ENCODE results near the gene GNAZ.
"Not testable (repeated sequence)": the region's sequence is repeated elsewhere in the genome, so short reads cannot be mapped to it uniquely, and the experiment has no call there.

Gene GNAZ

DNA sequence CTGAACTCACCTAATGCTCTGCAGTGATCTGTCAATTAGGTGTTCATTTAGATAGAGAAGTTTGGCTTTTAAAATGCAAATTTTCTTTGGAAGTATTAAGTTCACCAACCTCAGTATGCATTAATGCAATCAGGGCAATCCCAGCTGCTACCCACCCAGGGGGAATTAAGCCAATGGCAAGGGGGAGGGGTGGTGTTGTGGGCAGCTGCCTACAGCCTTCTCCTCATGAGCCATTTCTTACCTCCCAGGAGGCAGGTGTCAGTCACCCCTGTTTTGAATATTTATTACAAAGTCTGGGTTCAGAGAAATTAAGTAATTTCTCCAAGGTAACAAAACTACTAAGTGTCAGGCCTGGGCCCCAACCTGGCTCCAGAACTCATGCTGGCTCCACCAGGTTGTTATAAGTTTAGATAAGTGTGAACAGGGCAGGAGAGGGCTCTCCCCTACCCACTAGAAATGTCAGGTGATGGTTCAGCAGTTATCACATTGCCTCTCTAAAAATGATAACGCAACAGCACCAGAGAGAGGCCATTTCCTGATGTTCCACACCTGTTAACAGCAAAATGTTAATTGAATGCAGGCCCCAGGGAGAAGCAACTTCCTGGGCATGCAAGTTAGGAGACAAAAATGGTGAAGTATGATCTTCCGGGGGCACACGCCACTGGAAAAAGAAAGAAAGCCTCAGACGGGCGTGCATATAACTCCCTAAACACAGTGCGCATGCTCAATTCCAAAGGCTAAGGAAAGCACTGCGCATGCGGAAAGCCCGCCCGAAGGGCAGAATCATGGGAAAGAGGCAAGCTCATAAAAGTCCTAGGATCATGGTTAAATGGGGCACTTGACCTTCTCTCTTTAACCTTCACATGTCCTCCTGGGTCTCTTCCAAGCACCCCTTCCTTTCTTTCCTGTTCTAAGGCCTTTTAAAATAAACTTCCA lies 35.4 kb upstream of the GNAZ start:
- no peak for ATAC-seq (replicated peaks; ENCODE audit: extremely low read depth, poor library complexity, severe bottlenecking)
- Mint-ChIP-seq H3K27ac (ENCODE audit: low read depth) (no peak overlapping the region), H3K4me1 (no peaks in the 10 kb centered on the region), H3K36me3 (ENCODE audit: insufficient read depth) (no peaks in the 10 kb centered on the region), H3K9me3 (no peaks in the 10 kb centered on the region), H3K27me3 (peaks cover 32% of the 10 kb centered on the region), H3K4me3 (no peak overlapping the region)
- DNase-seq (ENCODE audit: low spot score in 2 of 2): no peak

DNA sequence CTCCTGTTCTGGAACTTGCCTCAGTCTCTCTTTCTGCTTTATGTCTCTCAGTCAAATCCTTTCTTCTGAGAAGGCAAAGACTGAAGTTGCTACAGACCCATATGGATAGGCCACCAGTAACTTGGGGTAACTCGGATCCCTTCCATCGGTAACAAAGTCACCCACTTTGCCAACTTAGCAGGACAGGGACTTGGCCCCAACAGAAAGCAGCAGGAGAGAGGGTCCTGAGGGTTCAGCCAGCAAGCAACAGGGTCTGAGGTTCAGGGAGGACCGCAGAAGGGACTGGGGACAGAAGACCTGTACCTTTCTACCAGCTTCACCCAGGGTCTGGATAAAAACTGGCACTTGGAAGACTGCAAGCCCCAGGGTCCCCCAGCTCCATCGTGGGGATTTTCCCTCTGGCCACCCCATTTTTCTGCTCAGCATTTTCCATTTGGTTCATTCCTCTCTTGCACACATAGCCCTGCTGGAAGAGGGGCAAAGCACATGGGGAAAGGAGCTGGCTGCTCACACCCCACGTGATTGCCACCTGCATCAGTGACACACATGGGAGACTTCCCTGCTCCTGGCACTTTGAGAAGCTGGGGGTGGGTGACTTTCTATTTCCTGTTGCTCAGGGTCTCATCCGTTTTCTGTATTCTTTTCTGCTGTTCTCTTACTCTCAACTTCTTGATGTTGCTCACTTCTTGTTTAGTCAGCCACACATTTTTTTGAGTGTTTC lies 34.6 kb upstream of the GNAZ start:
- H3K9me3 Mint-ChIP-seq: no peaks in the 10 kb centered on the region
- no peak overlapping the region for H3K27ac Mint-ChIP-seq (ENCODE audit: low read depth)
- ATAC-seq (replicated peaks; ENCODE audit: extremely low read depth, poor library complexity, severe bottlenecking) (no peak), DNase-seq (ENCODE audit: low spot score in 2 of 2) (no peak)
- no peaks in the 10 kb centered on the region for H3K36me3 Mint-ChIP-seq (ENCODE audit: insufficient read depth)
- no peaks in the 10 kb centered on the region for H3K4me1 Mint-ChIP-seq
- H3K27me3 Mint-ChIP-seq: peaks cover 32% of the 10 kb centered on the region
- no peak overlapping the region for H3K4me3 Mint-ChIP-seq

DNA sequence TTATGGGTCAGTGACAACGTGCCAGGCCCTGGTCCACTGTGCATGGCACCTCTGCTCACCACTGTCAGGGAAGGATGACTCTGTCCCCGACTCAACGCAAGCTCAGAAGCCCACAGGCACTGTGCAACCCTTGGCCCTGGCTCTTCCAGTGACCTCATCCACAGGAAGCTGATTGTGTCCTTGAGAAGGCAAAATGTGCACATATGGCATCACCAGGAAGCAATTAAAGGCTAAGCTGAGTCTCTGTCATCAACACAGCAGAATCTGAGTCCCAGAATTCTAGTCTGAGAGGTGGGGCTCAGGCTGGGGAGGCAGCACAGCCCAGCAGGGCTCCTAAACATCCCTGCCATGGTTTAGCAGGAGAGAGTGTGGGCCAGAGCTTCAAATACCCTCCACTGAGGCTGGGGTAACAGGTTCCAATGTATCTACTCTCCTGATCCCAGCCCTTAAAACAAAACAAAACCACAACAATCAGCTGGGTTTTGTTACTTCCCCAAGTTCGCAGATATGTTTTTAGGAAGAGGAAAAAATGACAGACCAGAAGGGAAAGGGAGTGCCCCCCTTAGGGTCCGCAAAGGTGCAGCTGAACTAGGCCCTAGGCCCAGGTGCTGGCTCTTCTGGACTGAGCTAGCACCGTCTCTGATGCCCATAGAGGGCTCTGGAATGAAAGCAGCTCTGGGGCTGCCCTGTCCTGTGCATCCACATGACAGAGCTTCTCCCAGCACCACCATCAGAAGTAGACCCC lies 33.5 kb upstream of the GNAZ start:
- ATAC-seq (replicated peaks; ENCODE audit: extremely low read depth, poor library complexity, severe bottlenecking) (no peak), DNase-seq (ENCODE audit: low spot score in 2 of 2) (no peak)
- Mint-ChIP-seq H3K27me3 (peaks cover 32% of the 10 kb centered on the region), H3K9me3 (no peaks in the 10 kb centered on the region), H3K4me3 (no peak overlapping the region), H3K36me3 (ENCODE audit: insufficient read depth) (no peaks in the 10 kb centered on the region), H3K27ac (ENCODE audit: low read depth) (no peak overlapping the region), H3K4me1 (no peaks in the 10 kb centered on the region)

DNA sequence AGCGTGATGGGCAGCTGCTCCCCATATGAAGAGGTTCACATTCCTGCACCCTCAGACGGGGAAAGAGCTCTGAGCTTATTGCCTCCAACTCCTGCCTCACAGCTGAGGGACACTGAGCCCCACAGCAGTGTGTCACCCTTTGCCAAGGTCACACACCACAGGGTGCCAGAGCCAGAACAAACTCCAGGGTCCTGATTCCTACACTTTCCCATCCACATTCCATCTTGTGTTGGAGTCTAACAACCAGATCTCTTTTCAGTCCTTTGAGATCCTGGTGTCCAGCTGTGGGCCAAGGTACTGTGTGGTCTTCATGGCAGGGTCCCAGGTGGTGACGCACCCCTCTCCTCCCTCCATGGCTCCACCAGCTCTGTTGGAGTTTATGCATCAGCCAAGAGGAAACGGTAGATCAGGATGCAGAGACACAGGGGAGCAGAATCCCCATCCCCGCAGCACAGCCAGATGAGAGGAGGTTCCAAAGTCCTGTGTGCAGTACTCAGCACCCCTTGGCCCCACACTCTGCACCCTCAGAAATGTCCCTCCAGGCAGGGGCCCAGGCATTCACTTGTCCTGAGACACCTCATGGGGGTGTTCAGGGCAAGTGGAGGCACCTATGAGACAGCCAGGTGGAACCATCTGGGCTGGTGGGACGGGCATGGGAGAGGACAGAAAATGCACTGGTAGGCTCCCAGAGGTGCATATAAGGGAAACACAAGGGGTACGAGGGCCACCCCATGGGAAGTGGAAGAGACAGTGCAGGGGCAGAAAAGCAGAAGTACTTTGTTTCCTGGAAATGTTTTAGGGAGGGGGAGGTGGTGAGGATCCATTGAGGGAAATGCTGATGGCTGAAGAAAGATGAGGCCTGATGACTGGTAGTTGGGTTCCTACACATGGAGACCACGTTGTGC lies 32.6 kb upstream of the GNAZ start:
- Mint-ChIP-seq H3K27me3 (peaks cover 31% of the 10 kb centered on the region), H3K4me1 (no peaks in the 10 kb centered on the region), H3K27ac (ENCODE audit: low read depth) (no peak overlapping the region), H3K9me3 (no peaks in the 10 kb centered on the region), H3K4me3 (no peak overlapping the region), H3K36me3 (ENCODE audit: insufficient read depth) (no peaks in the 10 kb centered on the region)
- DNase-seq (ENCODE audit: low spot score in 2 of 2) (no peak), ATAC-seq (replicated peaks; ENCODE audit: extremely low read depth, poor library complexity, severe bottlenecking) (no peak)

DNA sequence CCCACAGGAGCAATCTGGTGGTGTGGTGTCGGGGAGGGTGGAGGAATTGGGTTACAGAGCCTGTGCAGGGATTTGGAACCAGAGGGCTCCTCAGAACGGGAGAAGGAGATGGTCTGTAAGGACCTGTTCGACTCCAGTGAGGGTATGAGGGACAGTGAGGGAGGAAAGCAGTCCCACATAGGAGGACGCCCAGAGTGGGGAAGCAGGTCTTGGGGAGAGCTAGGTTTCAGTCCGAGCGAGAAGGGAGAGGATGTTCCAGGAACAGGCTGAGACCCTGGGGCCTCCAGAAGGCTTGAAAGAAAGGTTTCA lies 32.0 kb upstream of the GNAZ start:
- no peak overlapping the region for H3K27ac Mint-ChIP-seq (ENCODE audit: low read depth)
- H3K4me1 Mint-ChIP-seq: no peaks in the 10 kb centered on the region
- ATAC-seq (replicated peaks; ENCODE audit: extremely low read depth, poor library complexity, severe bottlenecking): no peak

DNA sequence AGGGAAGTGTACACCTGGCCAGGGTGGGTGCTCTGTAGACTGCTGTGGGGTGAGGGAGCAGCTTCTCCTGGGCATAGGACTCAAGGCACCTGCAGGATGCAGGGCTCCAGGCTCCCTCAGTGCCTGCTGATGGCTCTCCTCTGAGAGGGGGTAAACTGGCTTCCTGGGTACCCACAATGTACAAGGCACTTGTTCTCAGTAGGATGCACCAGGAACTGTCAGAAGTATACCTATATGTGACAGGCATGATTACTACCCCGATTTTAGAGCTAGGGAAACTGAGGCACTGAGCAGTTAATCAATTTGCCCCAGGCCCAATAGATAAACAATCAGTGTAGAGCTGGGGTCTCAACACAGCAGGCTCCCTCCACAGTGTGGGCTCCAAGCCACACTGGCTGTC lies 31.4 kb upstream of the GNAZ start:
- Mint-ChIP-seq H3K27me3 (peaks cover 19% of the 10 kb centered on the region), H3K4me3 (no peak overlapping the region), H3K9me3 (no peaks in the 10 kb centered on the region), H3K4me1 (no peaks in the 10 kb centered on the region), H3K36me3 (ENCODE audit: insufficient read depth) (no peaks in the 10 kb centered on the region), H3K27ac (ENCODE audit: low read depth) (no peak overlapping the region)
- ATAC-seq (replicated peaks; ENCODE audit: extremely low read depth, poor library complexity, severe bottlenecking) (no peak), DNase-seq (ENCODE audit: low spot score in 2 of 2) (no peak)

More for the DNA sequence above, 32.0 kb upstream of the GNAZ start:
- Mint-ChIP-seq H3K27me3 (peaks cover 25% of the 10 kb centered on the region), H3K4me3 (no peak overlapping the region), H3K9me3 (no peaks in the 10 kb centered on the region), H3K36me3 (ENCODE audit: insufficient read depth) (no peaks in the 10 kb centered on the region)
- no peak for DNase-seq (ENCODE audit: low spot score in 2 of 2)

DNA sequence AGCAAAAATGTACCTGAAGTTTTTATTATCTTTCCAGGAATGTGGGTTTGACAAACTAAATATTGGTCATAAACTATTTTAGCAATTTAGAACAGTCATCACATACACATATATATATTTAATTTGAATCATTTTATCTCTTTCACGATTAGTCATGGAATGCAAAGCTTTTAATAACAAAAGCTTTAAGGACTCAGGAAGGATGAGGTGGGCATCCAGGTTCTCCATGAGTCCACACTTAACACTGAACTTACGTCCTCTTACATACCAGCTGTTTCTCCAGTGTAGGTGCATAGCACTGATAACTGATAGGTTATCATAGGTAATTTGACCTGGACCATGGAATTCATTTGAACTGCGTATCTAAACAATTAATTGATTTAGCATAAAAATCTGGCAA lies 28.1 kb upstream of the GNAZ start:
- Mint-ChIP-seq H3K27ac (ENCODE audit: low read depth) (no peak overlapping the region), H3K4me3 (no peak overlapping the region), H3K27me3 (peaks cover 28% of the 10 kb centered on the region), H3K36me3 (ENCODE audit: insufficient read depth) (no peaks in the 10 kb centered on the region), H3K9me3 (no peaks in the 10 kb centered on the region), H3K4me1 (no peaks in the 10 kb centered on the region)
- ATAC-seq (replicated peaks; ENCODE audit: extremely low read depth, poor library complexity, severe bottlenecking) (no peak), DNase-seq (ENCODE audit: low spot score in 2 of 2) (no peak)

DNA sequence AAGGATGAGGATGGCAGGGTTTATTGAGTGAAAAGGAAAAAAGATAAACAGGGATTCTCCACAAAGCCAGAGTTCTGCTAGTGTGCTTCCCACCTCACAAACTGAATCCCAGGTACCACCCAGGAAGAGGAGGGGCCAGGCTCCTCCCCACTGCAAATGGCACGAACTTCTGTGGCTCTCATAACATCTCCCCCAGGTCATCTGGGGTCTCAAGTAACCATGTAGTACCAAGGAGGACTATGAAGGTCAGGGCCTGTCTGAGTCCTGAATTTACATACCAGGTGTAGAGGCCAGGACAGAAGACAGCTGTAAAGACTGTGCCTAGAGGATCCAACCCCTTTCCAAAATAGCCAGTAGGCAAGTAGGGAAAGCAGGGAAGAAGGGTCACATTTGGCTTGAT lies 25.7 kb upstream of the GNAZ start:
- ATAC-seq (replicated peaks; ENCODE audit: extremely low read depth, poor library complexity, severe bottlenecking) (no peak), DNase-seq (ENCODE audit: low spot score in 2 of 2) (no peak)
- H3K4me1 Mint-ChIP-seq: no peaks in the 10 kb centered on the region
- H3K36me3 Mint-ChIP-seq (ENCODE audit: insufficient read depth): peaks cover 2% of the 10 kb centered on the region
- H3K27me3 Mint-ChIP-seq: peaks cover 34% of the 10 kb centered on the region
- H3K4me3 Mint-ChIP-seq: no peak overlapping the region
- no peak overlapping the region for H3K27ac Mint-ChIP-seq (ENCODE audit: low read depth)
- no peaks in the 10 kb centered on the region for H3K9me3 Mint-ChIP-seq

DNA sequence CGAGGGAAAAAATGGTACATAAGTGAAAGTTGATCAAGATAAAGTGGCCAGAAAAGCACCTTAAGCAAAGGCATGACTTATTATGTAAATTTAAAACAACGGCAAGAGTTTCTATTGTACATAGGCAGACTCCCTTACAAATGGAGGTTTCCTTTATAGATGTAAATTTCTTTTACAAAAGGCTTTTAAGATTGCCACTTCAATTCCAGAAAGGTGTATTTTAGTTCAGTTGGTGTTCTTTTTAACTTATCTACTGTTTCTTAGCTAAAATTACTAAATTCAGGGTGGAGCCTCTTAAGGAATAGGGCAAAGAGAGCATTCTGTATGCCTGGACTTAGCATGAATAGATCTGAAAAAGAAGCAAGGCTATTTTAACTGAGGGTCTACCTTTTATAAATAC lies 24.9 kb upstream of the GNAZ start:
- Mint-ChIP-seq H3K4me3 (no peak overlapping the region), H3K27ac (ENCODE audit: low read depth) (no peak overlapping the region), H3K9me3 (no peaks in the 10 kb centered on the region), H3K36me3 (ENCODE audit: insufficient read depth) (peaks cover 2% of the 10 kb centered on the region), H3K4me1 (no peaks in the 10 kb centered on the region), H3K27me3 (peaks cover 35% of the 10 kb centered on the region)
- DNase-seq (ENCODE audit: low spot score in 2 of 2) (no peak), ATAC-seq (replicated peaks; ENCODE audit: extremely low read depth, poor library complexity, severe bottlenecking) (no peak)

DNA sequence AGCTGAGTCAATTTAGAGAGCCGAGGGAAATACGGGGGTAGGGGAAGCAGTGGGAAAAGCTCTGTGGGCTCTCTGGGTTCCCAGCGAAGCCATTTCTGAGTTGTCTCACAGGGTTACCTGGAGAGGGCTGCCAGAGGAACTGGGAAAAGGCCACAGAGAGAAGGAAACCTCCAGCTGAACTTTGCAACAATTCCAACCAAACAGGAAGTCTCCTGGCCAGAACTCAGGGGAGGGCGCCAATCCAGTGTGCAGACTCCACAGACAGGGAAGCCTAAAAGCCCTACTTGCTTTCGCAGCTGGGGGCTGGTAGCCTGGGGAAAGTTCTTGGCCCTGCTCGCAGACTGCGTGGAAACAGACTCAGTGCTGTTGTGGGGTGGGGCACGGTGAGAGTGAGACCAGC lies 23.1 kb upstream of the GNAZ start:
- H3K27ac Mint-ChIP-seq (ENCODE audit: low read depth): no peak overlapping the region
- H3K27me3 Mint-ChIP-seq: peaks cover 46% of the 10 kb centered on the region

DNA sequence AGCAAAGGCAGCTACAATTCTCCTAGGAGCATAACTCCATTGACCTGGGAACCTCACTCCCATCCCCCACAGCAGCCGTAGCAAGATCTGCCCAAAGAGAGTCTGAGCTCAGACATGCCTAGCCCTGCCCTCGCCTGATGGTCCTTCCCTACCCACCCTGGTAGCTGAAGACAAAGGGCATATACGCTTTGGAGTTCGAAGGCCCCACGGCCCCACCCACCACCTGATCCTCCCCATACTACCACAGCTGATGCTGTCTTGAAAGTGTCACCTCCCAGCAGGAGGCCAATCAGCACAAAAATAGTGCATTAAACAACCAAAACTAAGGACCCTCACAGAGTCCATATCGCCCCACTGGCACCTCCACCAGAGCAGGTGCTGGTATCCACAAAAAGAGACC lies 22.6 kb upstream of the GNAZ start:
- Mint-ChIP-seq H3K27me3 (peaks cover 46% of the 10 kb centered on the region), H3K4me3 (no peak overlapping the region), H3K9me3 (no peaks in the 10 kb centered on the region), H3K27ac (ENCODE audit: low read depth) (no peak overlapping the region), H3K36me3 (ENCODE audit: insufficient read depth) (peaks cover 2% of the 10 kb centered on the region), H3K4me1 (no peaks in the 10 kb centered on the region)
- DNase-seq (ENCODE audit: low spot score in 2 of 2): no peak
- ATAC-seq (replicated peaks; ENCODE audit: extremely low read depth, poor library complexity, severe bottlenecking): no peak

More for the DNA sequence above, 23.1 kb upstream of the GNAZ start:
- H3K4me3 Mint-ChIP-seq: no peak overlapping the region
- no peaks in the 10 kb centered on the region for H3K4me1 Mint-ChIP-seq
- ATAC-seq (replicated peaks; ENCODE audit: extremely low read depth, poor library complexity, severe bottlenecking) (no peak), DNase-seq (ENCODE audit: low spot score in 2 of 2) (no peak)
- H3K36me3 Mint-ChIP-seq (ENCODE audit: insufficient read depth): peaks cover 2% of the 10 kb centered on the region
- no peaks in the 10 kb centered on the region for H3K9me3 Mint-ChIP-seq

DNA sequence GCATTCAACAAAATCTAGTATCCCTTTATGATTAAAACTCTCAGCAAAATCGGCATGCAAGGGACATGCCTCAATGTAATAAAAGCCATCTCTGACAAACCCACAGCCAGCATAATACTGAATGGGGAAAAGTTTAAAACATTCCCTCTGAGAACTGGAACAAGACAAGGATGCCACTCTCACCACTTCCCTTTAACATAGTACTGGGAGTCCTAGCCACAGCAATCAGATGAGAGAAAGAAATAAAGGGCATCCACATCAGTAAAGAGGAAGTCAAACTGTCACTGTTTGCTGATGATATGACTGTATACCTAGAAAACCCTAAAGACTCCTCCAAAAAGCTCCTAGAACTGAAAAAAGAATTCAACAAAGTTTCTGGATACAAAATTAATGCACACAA lies 19.8 kb upstream of the GNAZ start:
- H3K9me3 Mint-ChIP-seq; H3K36me3 Mint-ChIP-seq (ENCODE audit: insufficient read depth); H3K27ac Mint-ChIP-seq (ENCODE audit: low read depth); H3K4me1 Mint-ChIP-seq; H3K4me3 Mint-ChIP-seq; DNase-seq (ENCODE audit: low spot score in 2 of 2); ATAC-seq (replicated peaks; ENCODE audit: extremely low read depth, poor library complexity, severe bottlenecking): not testable (repeated sequence)
- peaks cover 34% of the 10 kb centered on the region for H3K27me3 Mint-ChIP-seq

All from central memory CD8-positive, alpha-beta T cell (primary cell).